ENCODE measurements around the gene LINGO3.

The LINGO3 gene

GRCh38 chr19:2273356-2274184 is 34.4 kb downstream of the LINGO3 start:
- H3K4me3 ChIP-seq (ENCODE audit: low read depth, low read length): peak overlapping the region; percentile 95
- TF ChIP-seq CTCF (IDR thresholded peaks at IDR 0.05; ENCODE audit: low read depth, low read length, missing control alignments): peak; percentile 81
- peak; percentile 68 for DNase-seq (ENCODE audit: low read depth)

- DNase-seq (ENCODE audit: low read depth): no peak
- TF ChIP-seq CTCF (IDR thresholded peaks at IDR 0.05; ENCODE audit: low read depth, low read length, missing control alignments): no peak
- H3K4me3 ChIP-seq (ENCODE audit: low read depth, low read length): peak overlapping the region; percentile 95
These were observed 36.5 kb downstream of the LINGO3 start for GRCh38 chr19:2271234-2272103.

- peak overlapping the region; percentile 95 for H3K4me3 ChIP-seq (ENCODE audit: low read depth, low read length)
- no peak for TF ChIP-seq CTCF (IDR thresholded peaks at IDR 0.05; ENCODE audit: low read depth, low read length, missing control alignments)
- no peak for DNase-seq (ENCODE audit: low read depth)
These were observed 37.3 kb downstream of the LINGO3 start for GRCh38 chr19:2270423-2271233.

- no peak for TF ChIP-seq CTCF (IDR thresholded peaks at IDR 0.05; ENCODE audit: low read depth, low read length, missing control alignments)
- DNase-seq (ENCODE audit: low read depth): no peak
- peak overlapping the region; percentile 95 for H3K4me3 ChIP-seq (ENCODE audit: low read depth, low read length)
These were observed 37.9 kb downstream of the LINGO3 start for GRCh38 chr19:2270157-2270422.

GRCh38 chr19:2269244-2270156 is 38.5 kb downstream of the LINGO3 start:
- TF ChIP-seq CTCF (IDR thresholded peaks at IDR 0.05; ENCODE audit: low read depth, low read length, missing control alignments): peak; percentile 24

GRCh38 chr19:2268861-2269243 is 39.1 kb downstream of the LINGO3 start:
- H3K4me3 ChIP-seq (ENCODE audit: low read depth, low read length): peak overlapping the region; percentile 62
- no peak for DNase-seq (ENCODE audit: low read depth)
- TF ChIP-seq CTCF (IDR thresholded peaks at IDR 0.05; ENCODE audit: low read depth, low read length, missing control alignments): no peak

More at GRCh38 chr19:2269244-2270156, 38.5 kb downstream of the LINGO3 start:
- peak overlapping the region; percentile 95 for H3K4me3 ChIP-seq (ENCODE audit: low read depth, low read length)
- peak; percentile 79 for DNase-seq (ENCODE audit: low read depth)

Measured in GM12864 (cell line).